Liver (tissue), 9 donors: ENCODE data around the gene NNT. TPM values are rescaled to one million over a fixed set of nuclear protein-coding genes. Genes with fewer than 3 reads are reported as not detected.

Experiments used
- DNase-seq: peaks from one replicate; pipeline ENCODE4 v3.0.0-alpha.2; 2017; ENCODE audit warnings: low spot score
- H3K27ac ChIP-seq, 2 donors: one replicate each; pipeline ENCODE4 v1.7.0; 2013; ENCODE audit warnings: inconsistent platforms in 2 of 2, low read length in 2 of 2, control low read depth in 1 of 2, low read depth in 1 of 2, mild to moderate bottlenecking in 1 of 2
- H3K27me3 ChIP-seq, 4 donors: one replicate each; pipeline versions ENCODE4 v1.6.1 to v1.7.0; 2013; ENCODE audit warnings: low read length in 3 of 4, inconsistent platforms in 1 of 4, mild to moderate bottlenecking in 1 of 4, moderate library complexity in 1 of 4; ENCODE audit not compliant: control insufficient read depth in 4 of 4, insufficient read depth in 4 of 4
- H3K36me3 ChIP-seq, 4 donors: one replicate each; pipeline versions ENCODE4 v1.6.1 to v1.7.0; 2013; ENCODE audit warnings: low read length in 3 of 4, mild to moderate bottlenecking in 3 of 4, low read depth in 1 of 4, moderate library complexity in 1 of 4; ENCODE audit not compliant: control insufficient read depth in 4 of 4, insufficient read depth in 3 of 4
- H3K4me1 ChIP-seq, 4 donors: one replicate each; pipeline versions ENCODE4 v1.6.1 to v1.7.0; 2013; ENCODE audit warnings: low read length in 3 of 4, mild to moderate bottlenecking in 3 of 4, moderate library complexity in 1 of 4; ENCODE audit not compliant: control insufficient read depth in 4 of 4, insufficient read depth in 4 of 4
- H3K4me3 ChIP-seq, 3 donors: one replicate each; pipeline versions ENCODE4 v1.6.1 to v1.7.0; 2013; ENCODE audit warnings: low read length in 3 of 3, control low read depth in 1 of 3, low read depth in 1 of 3, mild to moderate bottlenecking in 1 of 3
- H3K9ac ChIP-seq, 2 donors: one replicate each; pipeline ENCODE4 v1.7.0; 2013; ENCODE audit warnings: low read length in 2 of 2, mild to moderate bottlenecking in 2 of 2, moderate library complexity in 2 of 2, control low read depth in 1 of 2, low read depth in 1 of 2
- H3K9me3 ChIP-seq, 4 donors: one replicate each; pipeline versions ENCODE4 v1.6.1 to v1.7.0; 2013; ENCODE audit warnings: low read length in 3 of 4; ENCODE audit not compliant: control insufficient read depth in 4 of 4
- FOXA2 ChIP-seq: IDR thresholded peaks from 2 replicates; pipeline ENCODE4 v1.6.1; 2016; ENCODE audit warnings: antibody characterized with exemption
- GABPA ChIP-seq, 2 donors: IDR thresholded peaks in 1 of 2; conservative IDR thresholded peaks in 1 of 2; 2 replicates each; pipeline ENCODE4 v1.6.1; 2016; ENCODE audit warnings: antibody characterized with exemption in 2 of 2, mild to moderate bottlenecking in 1 of 2, moderate library complexity in 1 of 2
- HNF4A ChIP-seq, 2 donors: conservative IDR thresholded peaks; 2 replicates each; pipeline ENCODE4 v1.6.1; 2016; ENCODE audit warnings: antibody characterized with exemption in 2 of 2, mild to moderate bottlenecking in 2 of 2
- HNF4G ChIP-seq: IDR thresholded peaks from 2 replicates; pipeline ENCODE4 v1.6.1; 2016; ENCODE audit warnings: antibody characterized with exemption
- JUND ChIP-seq, 2 donors: IDR thresholded peaks; 2 replicates each; pipeline ENCODE4 v1.6.1; 2016; ENCODE audit warnings: antibody characterized with exemption in 2 of 2
- RAD21 ChIP-seq, 2 donors: IDR thresholded peaks; 2 replicates each; pipeline ENCODE4 v1.6.1; 2016; ENCODE audit warnings: antibody characterized with exemption in 2 of 2, mild to moderate bottlenecking in 2 of 2
- RXRA ChIP-seq, 2 donors: IDR thresholded peaks; 2 replicates each; pipeline ENCODE4 v1.6.1; 2017 to 2018; ENCODE audit warnings: antibody characterized with exemption in 2 of 2, mild to moderate bottlenecking in 1 of 2
- TAF1 ChIP-seq: conservative IDR thresholded peaks from 2 replicates; pipeline ENCODE4 v1.6.1; 2016; ENCODE audit warnings: antibody characterized with exemption, mild to moderate bottlenecking
- YY1 ChIP-seq: IDR thresholded peaks from 2 replicates; pipeline ENCODE4 v1.6.1; 2016; ENCODE audit warnings: antibody characterized with exemption, mild to moderate bottlenecking
- WGBS: extraction: QIAGEN DNeasy Blood & Tissue Kit; methylation state at CpG from one replicate; pipeline ENCODE4 v1.1.7; 2013; 5-methylcytosine and 5-hydroxymethylcytosine counted together
- polyA plus RNA-seq, 2 donors: library from polyadenylated mRNA; stranded (reverse) in 1 of 2; unstranded in 1 of 2; fragments of 200-250 nt in 1 of 2; fragments of >200 nt in 1 of 2; fragmentation: Nextera tagmentation in 1 of 2; extraction: Ambion mirVana in 1 of 2; gene quantifications; one replicate each; pipeline versions ENCODE4 v1.2.1 to v1.2.3, GENCODE V29; 2013 to 2015
- total RNA-seq, 2 donors: library from RNA; depleted of rRNA; stranded (reverse); fragments of >200 nt; gene quantifications; one replicate each; pipeline ENCODE4 v1.2.3, GENCODE V29; 2014
- TF ChIP-seq, protein P1 (sequence below): IDR thresholded peaks from 2 replicates; pipeline ENCODE4 v1.6.1; 2016; ENCODE audit warnings: antibody characterized with exemption, mild to moderate bottlenecking
- TF ChIP-seq, protein P2 (sequence below): IDR thresholded peaks from 2 replicates; pipeline ENCODE4 v1.6.1; 2016; ENCODE audit warnings: antibody characterized with exemption
- TF ChIP-seq, protein P3 (sequence below): fragments of 150-350 bp; IDR thresholded peaks from 2 replicates; pipeline ENCODE4 v1.5.1; 2017; ENCODE audit warnings: improper control_type of control experiment, low read depth, low read length; ENCODE audit not compliant: missing input control
- donor health status: healthy.
- donor health status: healthy.
- donor health status: healthy.
- donor health status: healthy.
- donor health status: healthy.

NNT gene
- total and polyA plus RNA-seq, 4 donors: 45.4 to 154 (median 89.2) TPM

DNA sequence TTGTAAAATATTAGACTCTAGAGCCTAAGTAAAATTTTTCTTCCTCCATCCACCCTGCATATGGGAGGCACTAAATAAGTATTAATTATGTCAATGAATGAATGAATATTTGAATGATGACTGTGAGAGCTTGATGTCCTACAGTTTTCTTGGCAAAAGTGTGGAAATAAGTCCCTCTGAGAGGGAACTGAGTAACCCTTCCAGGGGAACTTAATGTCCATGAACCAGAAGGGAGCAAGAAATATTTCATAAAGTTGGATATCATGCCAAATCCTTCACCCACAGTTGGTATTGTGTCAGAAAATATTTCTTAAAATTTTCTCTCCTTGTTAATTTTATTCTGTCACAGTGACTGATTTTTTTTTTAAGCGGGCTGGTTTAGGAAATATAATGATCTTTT, 36.6 kb downstream of the NNT start (continued):
- TF ChIP-seq, protein P1, sequence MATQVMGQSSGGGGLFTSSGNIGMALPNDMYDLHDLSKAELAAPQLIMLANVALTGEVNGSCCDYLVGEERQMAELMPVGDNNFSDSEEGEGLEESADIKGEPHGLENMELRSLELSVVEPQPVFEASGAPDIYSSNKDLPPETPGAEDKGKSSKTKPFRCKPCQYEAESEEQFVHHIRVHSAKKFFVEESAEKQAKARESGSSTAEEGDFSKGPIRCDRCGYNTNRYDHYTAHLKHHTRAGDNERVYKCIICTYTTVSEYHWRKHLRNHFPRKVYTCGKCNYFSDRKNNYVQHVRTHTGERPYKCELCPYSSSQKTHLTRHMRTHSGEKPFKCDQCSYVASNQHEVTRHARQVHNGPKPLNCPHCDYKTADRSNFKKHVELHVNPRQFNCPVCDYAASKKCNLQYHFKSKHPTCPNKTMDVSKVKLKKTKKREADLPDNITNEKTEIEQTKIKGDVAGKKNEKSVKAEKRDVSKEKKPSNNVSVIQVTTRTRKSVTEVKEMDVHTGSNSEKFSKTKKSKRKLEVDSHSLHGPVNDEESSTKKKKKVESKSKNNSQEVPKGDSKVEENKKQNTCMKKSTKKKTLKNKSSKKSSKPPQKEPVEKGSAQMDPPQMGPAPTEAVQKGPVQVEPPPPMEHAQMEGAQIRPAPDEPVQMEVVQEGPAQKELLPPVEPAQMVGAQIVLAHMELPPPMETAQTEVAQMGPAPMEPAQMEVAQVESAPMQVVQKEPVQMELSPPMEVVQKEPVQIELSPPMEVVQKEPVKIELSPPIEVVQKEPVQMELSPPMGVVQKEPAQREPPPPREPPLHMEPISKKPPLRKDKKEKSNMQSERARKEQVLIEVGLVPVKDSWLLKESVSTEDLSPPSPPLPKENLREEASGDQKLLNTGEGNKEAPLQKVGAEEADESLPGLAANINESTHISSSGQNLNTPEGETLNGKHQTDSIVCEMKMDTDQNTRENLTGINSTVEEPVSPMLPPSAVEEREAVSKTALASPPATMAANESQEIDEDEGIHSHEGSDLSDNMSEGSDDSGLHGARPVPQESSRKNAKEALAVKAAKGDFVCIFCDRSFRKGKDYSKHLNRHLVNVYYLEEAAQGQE: no peak
- no peak for TF ChIP-seq YY1
- no peak for TF ChIP-seq GABPA (IDR thresholded peaks at IDR 0.05 in 1 of 2, conservative IDR thresholded peaks at IDR 0.05 in 1 of 2)
- TF ChIP-seq JUND (IDR thresholded peaks at IDR 0.05): no peak
- no peak for TF ChIP-seq TAF1
- TF ChIP-seq RXRA (IDR thresholded peaks at IDR 0.05): no peak
- TF ChIP-seq FOXA2: no peak

DNA sequence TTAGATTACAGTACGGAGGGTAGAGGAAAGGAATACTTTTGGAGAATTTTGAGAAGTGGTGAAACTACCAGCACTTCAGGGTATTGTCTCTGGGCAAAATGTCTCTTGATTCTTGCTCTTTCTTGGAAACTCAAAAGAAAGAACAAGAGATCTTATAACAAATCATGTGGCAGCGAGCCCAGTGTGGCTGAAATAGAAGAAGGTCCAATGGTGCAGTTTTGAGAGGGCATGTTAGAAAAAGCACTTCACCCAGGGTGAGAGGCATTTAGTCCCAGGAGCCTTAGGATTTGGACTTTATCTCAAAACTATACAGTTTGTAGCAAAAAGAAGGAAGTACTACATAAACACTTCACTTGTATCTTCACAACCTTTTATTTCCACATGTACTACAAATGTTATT, 39.4 kb downstream of the NNT start:
- no peak overlapping the region for H3K4me3 ChIP-seq
- H3K9ac ChIP-seq: no peak overlapping the region
- peaks cover 0 to 4% (median 0%) of the 10 kb centered on the region in 4 donors for H3K4me1 ChIP-seq
- peaks cover 7 to 12% (median 8%) of the 10 kb centered on the region in 4 donors for H3K36me3 ChIP-seq
- H3K27ac ChIP-seq: no peak overlapping the region
- no peaks in the 10 kb centered on the region for H3K27me3 ChIP-seq
- TF ChIP-seq RAD21 (IDR thresholded peaks at IDR 0.05): no peak
- no peak for TF ChIP-seq TAF1
- TF ChIP-seq RXRA (IDR thresholded peaks at IDR 0.05): no peak
- TF ChIP-seq, protein P2, sequence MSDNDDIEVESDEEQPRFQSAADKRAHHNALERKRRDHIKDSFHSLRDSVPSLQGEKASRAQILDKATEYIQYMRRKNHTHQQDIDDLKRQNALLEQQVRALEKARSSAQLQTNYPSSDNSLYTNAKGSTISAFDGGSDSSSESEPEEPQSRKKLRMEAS: no peak
- TF ChIP-seq HNF4A (conservative IDR thresholded peaks at IDR 0.05): no peak
- TF ChIP-seq GABPA (IDR thresholded peaks at IDR 0.05 in 1 of 2, conservative IDR thresholded peaks at IDR 0.05 in 1 of 2): no peak
- TF ChIP-seq, protein P1: no peak
- TF ChIP-seq, protein P3, sequence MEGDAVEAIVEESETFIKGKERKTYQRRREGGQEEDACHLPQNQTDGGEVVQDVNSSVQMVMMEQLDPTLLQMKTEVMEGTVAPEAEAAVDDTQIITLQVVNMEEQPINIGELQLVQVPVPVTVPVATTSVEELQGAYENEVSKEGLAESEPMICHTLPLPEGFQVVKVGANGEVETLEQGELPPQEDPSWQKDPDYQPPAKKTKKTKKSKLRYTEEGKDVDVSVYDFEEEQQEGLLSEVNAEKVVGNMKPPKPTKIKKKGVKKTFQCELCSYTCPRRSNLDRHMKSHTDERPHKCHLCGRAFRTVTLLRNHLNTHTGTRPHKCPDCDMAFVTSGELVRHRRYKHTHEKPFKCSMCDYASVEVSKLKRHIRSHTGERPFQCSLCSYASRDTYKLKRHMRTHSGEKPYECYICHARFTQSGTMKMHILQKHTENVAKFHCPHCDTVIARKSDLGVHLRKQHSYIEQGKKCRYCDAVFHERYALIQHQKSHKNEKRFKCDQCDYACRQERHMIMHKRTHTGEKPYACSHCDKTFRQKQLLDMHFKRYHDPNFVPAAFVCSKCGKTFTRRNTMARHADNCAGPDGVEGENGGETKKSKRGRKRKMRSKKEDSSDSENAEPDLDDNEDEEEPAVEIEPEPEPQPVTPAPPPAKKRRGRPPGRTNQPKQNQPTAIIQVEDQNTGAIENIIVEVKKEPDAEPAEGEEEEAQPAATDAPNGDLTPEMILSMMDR: no peak
- no peak for TF ChIP-seq YY1
- no peak for TF ChIP-seq HNF4G
- 93% methylated on average over 2 of the region's 2 CpGs for WGBS
- H3K9me3 ChIP-seq: no peaks in the 10 kb centered on the region
- no peak for DNase-seq
